H9 (cell line): ENCODE measurements around the gene FHOD3. TPM values are rescaled to one million over a fixed set of nuclear protein-coding genes. Genes with fewer than 3 reads are reported as not detected.

Experiments
- DNase-seq: peaks from one replicate; pipeline ENCODE4 v3.0.0-alpha.2; 2017
- H2AFZ ChIP-seq: one replicate; pipeline ENCODE4 v1.6.1; 2013; ENCODE audit warnings: mild to moderate bottlenecking, low read length, control low read depth, moderate library complexity
- H2AK5ac ChIP-seq: 2 replicates; pipeline ENCODE4 v1.6.1; 2013; ENCODE audit warnings: low read length, control low read depth, mixed read lengths; ENCODE audit not compliant: insufficient read length
- H2BK120ac ChIP-seq: one replicate; pipeline ENCODE4 v1.6.1; 2013; ENCODE audit warnings: low read depth, mild to moderate bottlenecking, low read length, control low read depth, inconsistent platforms; ENCODE audit not compliant: poor library complexity, severe bottlenecking
- H2BK12ac ChIP-seq: 2 replicates; pipeline ENCODE4 v1.6.1; 2013; ENCODE audit warnings: low read length, control low read depth, mixed read lengths, low read depth; ENCODE audit not compliant: insufficient read length
- H2BK15ac ChIP-seq: 2 replicates; pipeline ENCODE4 v1.6.1; 2013; ENCODE audit warnings: low read depth, low read length, control low read depth
- H2BK20ac ChIP-seq: one replicate; pipeline ENCODE4 v1.6.1; 2013; ENCODE audit warnings: low read depth, mild to moderate bottlenecking, low read length, control low read depth, inconsistent platforms; ENCODE audit not compliant: poor library complexity, severe bottlenecking
- H2BK5ac ChIP-seq: 2 replicates; pipeline ENCODE4 v1.6.1; 2013; ENCODE audit warnings: low read length, control low read depth, mixed read lengths; ENCODE audit not compliant: insufficient read length
- H3K14ac ChIP-seq: 2 replicates; pipeline ENCODE4 v1.6.1; 2013; ENCODE audit warnings: low read length, control low read depth; ENCODE audit not compliant: insufficient read depth
- H3K18ac ChIP-seq: 2 replicates; pipeline ENCODE4 v1.6.1; 2013; ENCODE audit warnings: low read depth, mild to moderate bottlenecking, mixed read lengths, low read length, control low read depth; ENCODE audit not compliant: insufficient read length
- H3K23ac ChIP-seq: 2 replicates; pipeline ENCODE4 v1.6.1; 2013; ENCODE audit warnings: low read length, control low read depth, mixed read lengths, low read depth; ENCODE audit not compliant: insufficient read length
- H3K23me2 ChIP-seq: 2 replicates; pipeline ENCODE4 v1.6.1; 2013; ENCODE audit warnings: low read depth, mild to moderate bottlenecking, mixed read lengths, low read length, control low read depth; ENCODE audit not compliant: insufficient read length, poor library complexity, severe bottlenecking
- H3K27ac ChIP-seq: 2 replicates; pipeline ENCODE4 v1.5.1; 2013; ENCODE audit warnings: low read length, control low read depth, mixed read lengths, low read depth; ENCODE audit not compliant: insufficient read length
- H3K27me3 ChIP-seq: 2 replicates; pipeline ENCODE4 v1.6.1; 2013; ENCODE audit warnings: low read length, control low read depth, inconsistent platforms; ENCODE audit not compliant: insufficient read depth
- H3K4ac ChIP-seq: 2 replicates; pipeline ENCODE4 v1.6.1; 2013; ENCODE audit warnings: low read depth, mild to moderate bottlenecking, control low read depth, inconsistent platforms, low read length, moderate library complexity
- H3K4me1 ChIP-seq: 2 replicates; pipeline ENCODE4 v1.6.1; 2013; ENCODE audit warnings: low read length, control low read depth, inconsistent platforms; ENCODE audit not compliant: insufficient read depth
- H3K4me2 ChIP-seq: 2 replicates; pipeline ENCODE4 v1.6.1; 2013; ENCODE audit warnings: low read length, control low read depth, mixed read lengths; ENCODE audit not compliant: insufficient read length, insufficient read depth
- H3K56ac ChIP-seq: 2 replicates; pipeline ENCODE4 v1.6.1; 2013; ENCODE audit warnings: low read depth, mild to moderate bottlenecking, mixed read lengths, low read length, control low read depth; ENCODE audit not compliant: insufficient read length
- H3K79me1 ChIP-seq: 2 replicates; pipeline ENCODE4 v1.6.1; 2013; ENCODE audit warnings: low read depth, mild to moderate bottlenecking, moderate library complexity, low read length, control low read depth, inconsistent platforms; ENCODE audit not compliant: insufficient read depth, poor library complexity, severe bottlenecking
- H3K79me2 ChIP-seq: 2 replicates; pipeline ENCODE4 v1.6.1; 2013; ENCODE audit warnings: low read length, control low read depth, inconsistent platforms; ENCODE audit not compliant: insufficient read depth
- H3K9ac ChIP-seq: 2 replicates; pipeline ENCODE4 v1.6.1; 2013; ENCODE audit warnings: low read length, control low read depth, mixed read lengths; ENCODE audit not compliant: insufficient read length; ENCODE audit errors: extremely low read depth
- H3K9me3 ChIP-seq: one replicate; pipeline ENCODE4 v1.6.1; 2013; ENCODE audit warnings: low read depth, low read length, inconsistent platforms; ENCODE audit not compliant: control insufficient read depth
- H3T11ph ChIP-seq: one replicate; pipeline ENCODE4 v1.6.1; 2013; ENCODE audit warnings: mild to moderate bottlenecking, low read length, control low read depth, inconsistent platforms
- H4K20me1 ChIP-seq: one replicate; pipeline ENCODE4 v1.6.1; 2013; ENCODE audit not compliant: control insufficient read depth, insufficient read length, insufficient read depth
- H4K5ac ChIP-seq: 2 replicates; pipeline ENCODE4 v1.6.1; 2013; ENCODE audit warnings: low read depth, mild to moderate bottlenecking, mixed read lengths, low read length, control low read depth; ENCODE audit not compliant: insufficient read length
- H4K8ac ChIP-seq: replicated peaks from 2 replicates; pipeline ENCODE4 v1.6.1; 2013; ENCODE audit warnings: low read length, control low read depth, mixed read lengths, low read depth; ENCODE audit not compliant: insufficient read length
- H4K91ac ChIP-seq: 2 replicates; pipeline ENCODE4 v1.6.1; 2013; ENCODE audit warnings: low read depth, mild to moderate bottlenecking, moderate library complexity, mixed read lengths, low read length, control low read depth; ENCODE audit not compliant: insufficient read length
- H3K27ac Mint-ChIP-seq, 3 experiments: 2 replicates in 2 of 3; 3 replicates in 1 of 3; pipeline ENCODE4 v1.8.0; 2020 to 2021; ENCODE audit warnings: mixed read lengths in 3 of 3, mild to moderate bottlenecking in 1 of 3, moderate library complexity in 1 of 3
- H3K27me3 Mint-ChIP-seq: 2 replicates; pipeline ENCODE4 v1.8.0; 2021; ENCODE audit warnings: low read depth, mild to moderate bottlenecking, moderate library complexity, mixed read lengths
- H3K36me3 Mint-ChIP-seq, 3 experiments: 2 replicates in 2 of 3; 3 replicates in 1 of 3; pipeline ENCODE4 v1.8.0; 2020 to 2021; ENCODE audit warnings: low read depth in 3 of 3, mixed read lengths in 3 of 3; ENCODE audit not compliant: insufficient read depth in 1 of 3
- H3K4me1 Mint-ChIP-seq, 2 experiments: 2 replicates each; pipeline ENCODE4 v1.8.0; 2020; ENCODE audit warnings: mixed read lengths in 2 of 2
- H3K4me3 Mint-ChIP-seq, 2 experiments: 2 replicates in 1 of 2; 3 replicates in 1 of 2; pipeline ENCODE4 v1.8.0; 2020 to 2021; ENCODE audit warnings: mild to moderate bottlenecking in 2 of 2, mixed read lengths in 2 of 2, moderate library complexity in 1 of 2
- H3K9me3 Mint-ChIP-seq, 2 experiments: 2 replicates in 1 of 2; 3 replicates in 1 of 2; pipeline ENCODE4 v1.8.0; 2020; ENCODE audit warnings: mild to moderate bottlenecking in 2 of 2, mixed read lengths in 2 of 2, moderate library complexity in 1 of 2
- WGBS: extraction: QIAGEN DNeasy Blood & Tissue Kit; methylation state at CpG from one replicate; pipeline ENCODE4 v1.1.7; 2013; ENCODE audit warnings: missing lambda C conversion rate, low lambda C conversion rate, mixed read lengths; ENCODE audit not compliant: insufficient read length; ENCODE audit errors: extremely low coverage; 5-methylcytosine and 5-hydroxymethylcytosine counted together
- total RNA-seq: library from RNA; stranded (reverse); gene quantifications from 2 replicates; pipeline ENCODE4 v1.2.1, GENCODE V29; 2021
- TF ChIP-seq, protein P1 (sequence below): fragments of 200-600 bp; sonication (generic); conservative IDR thresholded peaks from 3 replicates; pipeline ENCODE4 v1.8.0; 2021; ENCODE audit warnings: antibody characterized with exemption, mild to moderate bottlenecking

Gene FHOD3
- total RNA-seq, 1 experiment from 2014 or later: 8.0 TPM

DNA sequence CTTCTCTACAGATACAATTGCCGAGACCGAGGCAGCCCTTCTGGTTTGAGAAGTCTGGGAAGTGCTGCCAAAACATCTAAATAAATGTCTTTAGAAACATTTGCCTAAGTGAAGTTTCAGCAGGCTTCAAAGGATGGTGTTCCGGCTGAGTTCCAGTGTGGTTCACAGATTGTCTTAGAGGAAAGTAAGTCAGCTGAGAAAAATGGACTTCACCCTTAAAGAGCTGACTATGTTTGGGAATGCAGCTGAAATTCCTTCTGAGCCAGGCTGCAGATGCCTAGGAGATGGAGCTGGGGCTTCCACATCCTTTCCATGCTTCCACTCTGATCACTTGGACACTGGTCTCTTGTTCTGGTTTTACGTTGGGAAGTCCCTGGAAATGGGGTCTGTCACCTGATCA is 83.6 kb downstream of the FHOD3 start:
- Histone ChIP-seq H2BK15ac (no peak overlapping the region), H3K27ac (no peak overlapping the region)
- H3K27me3 Mint-ChIP-seq: peaks cover 2% of the 10 kb centered on the region

More for the DNA sequence above, 83.6 kb downstream of the FHOD3 start:
- Mint-ChIP-seq H3K9me3 (no peaks in the 10 kb centered on the region), H3K36me3 (no peaks in the 10 kb centered on the region; a peak in 1 of 7 replicates), H3K27ac (no peak overlapping the region), H3K4me1 (peaks cover 2% of the 10 kb centered on the region in 2 experiments; a peak in 2 of 4 replicates), H3K4me3 (no peak overlapping the region)
- Histone ChIP-seq H3K9ac (no peak overlapping the region), H3K23me2 (no peaks in the 10 kb centered on the region), H2AFZ (no peak overlapping the region), H3K79me1 (no peaks in the 10 kb centered on the region), H3K79me2 (no peaks in the 10 kb centered on the region), H2BK120ac (no peak overlapping the region), H2AK5ac (no peak overlapping the region), H3K9me3 (no peaks in the 10 kb centered on the region), H3K4me2 (no peak overlapping the region), H4K91ac (no peak overlapping the region), H4K20me1 (no peaks in the 10 kb centered on the region), H2BK5ac (no peak overlapping the region), H2BK12ac (no peak overlapping the region), H3K14ac (no peak overlapping the region), H3K23ac (no peak overlapping the region), H3K56ac (no peak overlapping the region), H4K8ac (no peak overlapping the region), H3K18ac (no peak overlapping the region), H3K27me3 (no peaks in the 10 kb centered on the region), H3K4me1 (no peaks in the 10 kb centered on the region), H4K5ac (no peak overlapping the region), H3T11ph (no peak overlapping the region), H2BK20ac (no peak overlapping the region), H3K4ac (no peak overlapping the region)
- WGBS: no CpG with 5 or more reads among the region's 4 CpGs
- TF ChIP-seq, protein P1, sequence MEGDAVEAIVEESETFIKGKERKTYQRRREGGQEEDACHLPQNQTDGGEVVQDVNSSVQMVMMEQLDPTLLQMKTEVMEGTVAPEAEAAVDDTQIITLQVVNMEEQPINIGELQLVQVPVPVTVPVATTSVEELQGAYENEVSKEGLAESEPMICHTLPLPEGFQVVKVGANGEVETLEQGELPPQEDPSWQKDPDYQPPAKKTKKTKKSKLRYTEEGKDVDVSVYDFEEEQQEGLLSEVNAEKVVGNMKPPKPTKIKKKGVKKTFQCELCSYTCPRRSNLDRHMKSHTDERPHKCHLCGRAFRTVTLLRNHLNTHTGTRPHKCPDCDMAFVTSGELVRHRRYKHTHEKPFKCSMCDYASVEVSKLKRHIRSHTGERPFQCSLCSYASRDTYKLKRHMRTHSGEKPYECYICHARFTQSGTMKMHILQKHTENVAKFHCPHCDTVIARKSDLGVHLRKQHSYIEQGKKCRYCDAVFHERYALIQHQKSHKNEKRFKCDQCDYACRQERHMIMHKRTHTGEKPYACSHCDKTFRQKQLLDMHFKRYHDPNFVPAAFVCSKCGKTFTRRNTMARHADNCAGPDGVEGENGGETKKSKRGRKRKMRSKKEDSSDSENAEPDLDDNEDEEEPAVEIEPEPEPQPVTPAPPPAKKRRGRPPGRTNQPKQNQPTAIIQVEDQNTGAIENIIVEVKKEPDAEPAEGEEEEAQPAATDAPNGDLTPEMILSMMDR: no peak
- DNase-seq: no peak
